T-helper 17 cell (primary cell): ENCODE measurements around the gene ZFAND2A. TPM values are rescaled to one million over a fixed set of nuclear protein-coding genes. Genes with fewer than 3 reads are reported as not detected.
"Not testable (repeated sequence)": the region's sequence is repeated elsewhere in the genome, so short reads cannot be mapped to it uniquely, and the experiment has no call there.

Source experiments
- ATAC-seq: fragments of 150-1000 bp; cut with Tn5 transposase; 2 replicates; pipeline ENCODE4 v1.10.0; 2021; ENCODE audit warnings: mild to moderate bottlenecking, moderate library complexity
- DNase-seq, 3 donors: peaks; one replicate each; pipeline versions ENCODE4 v3.0.0 to v3.0.0-alpha.2; 2020 to 2021
- H3K9me3 ChIP-seq: one replicate; pipeline ENCODE4 v1.7.0; 2013; ENCODE audit warnings: low read length, mild to moderate bottlenecking; ENCODE audit not compliant: control insufficient read depth, poor library complexity, severe bottlenecking
- H3K27ac Mint-ChIP-seq: one replicate; pipeline ENCODE4 v1.8.0; 2022; ENCODE audit warnings: mild to moderate bottlenecking, moderate library complexity, mixed read lengths
- H3K27me3 Mint-ChIP-seq: one replicate; pipeline ENCODE4 v1.8.0; 2022; ENCODE audit warnings: mixed read lengths
- H3K36me3 Mint-ChIP-seq: one replicate; pipeline ENCODE4 v1.8.0; 2022; ENCODE audit warnings: low read depth, mixed read lengths
- H3K4me1 Mint-ChIP-seq: one replicate; pipeline ENCODE4 v1.8.0; 2022; ENCODE audit warnings: mild to moderate bottlenecking, mixed read lengths
- H3K4me3 Mint-ChIP-seq: one replicate; pipeline ENCODE4 v1.8.0; 2022; ENCODE audit warnings: mild to moderate bottlenecking, moderate library complexity, mixed read lengths
- total RNA-seq, 4 donors: library from RNA in 2 of 4; stranded (reverse) in 2 of 4; gene quantifications; one replicate each; pipeline ENCODE4 v1.2.3 and lab custom pipeline; 2022 to 2026

ZFAND2A gene
- total RNA-seq, 2 donors from 2014 or later: 73.6 to 87.8 TPM

DNA sequence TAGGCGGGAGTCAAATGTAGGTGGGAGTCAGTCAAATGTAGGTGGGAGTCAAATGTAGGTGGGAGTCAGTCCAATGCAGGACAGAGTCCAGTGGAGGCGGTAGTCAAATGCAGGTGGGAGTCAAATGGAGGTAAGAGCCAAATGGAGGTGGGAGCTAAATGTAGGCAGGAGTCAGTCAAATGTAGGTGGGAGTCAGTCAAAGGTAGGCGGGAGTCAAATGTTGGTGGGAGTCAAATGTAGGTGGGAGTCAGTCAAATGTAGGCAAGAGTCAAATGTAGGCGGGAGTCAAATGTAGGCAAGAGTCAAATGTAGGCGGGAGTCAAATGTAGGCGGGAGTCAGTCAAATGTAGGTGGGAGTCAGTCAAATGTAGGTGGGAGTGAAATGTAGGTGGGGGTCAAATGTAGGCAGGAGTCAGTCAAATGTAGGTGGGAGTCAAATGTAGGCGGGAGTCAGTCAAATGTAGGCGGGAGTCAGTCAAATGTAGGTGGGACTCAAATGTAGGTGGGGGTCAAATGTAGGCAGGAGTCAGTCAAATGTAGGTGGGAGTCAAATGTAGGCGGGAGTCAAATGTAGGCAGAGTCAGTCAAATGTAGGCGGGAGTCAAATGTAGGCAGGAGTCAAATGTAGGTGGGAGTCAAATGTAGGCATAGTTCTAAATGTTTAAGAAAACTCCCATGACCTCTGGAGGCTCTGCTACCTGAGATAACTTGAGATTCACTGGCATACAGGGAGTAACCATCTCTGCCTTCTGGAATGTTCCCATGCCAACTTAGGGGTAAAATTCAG lies 30.2 kb upstream of the ZFAND2A start:
- peaks cover 2% of the 10 kb centered on the region for H3K36me3 Mint-ChIP-seq
- no peak overlapping the region for H3K4me3 Mint-ChIP-seq
- H3K27me3 Mint-ChIP-seq: peaks cover 53% of the 10 kb centered on the region
- H3K4me1 Mint-ChIP-seq: peaks cover 6% of the 10 kb centered on the region
- ATAC-seq (no peak), DNase-seq (no peak)
- no peaks in the 10 kb centered on the region for H3K9me3 ChIP-seq
- H3K27ac Mint-ChIP-seq: no peak overlapping the region

DNA sequence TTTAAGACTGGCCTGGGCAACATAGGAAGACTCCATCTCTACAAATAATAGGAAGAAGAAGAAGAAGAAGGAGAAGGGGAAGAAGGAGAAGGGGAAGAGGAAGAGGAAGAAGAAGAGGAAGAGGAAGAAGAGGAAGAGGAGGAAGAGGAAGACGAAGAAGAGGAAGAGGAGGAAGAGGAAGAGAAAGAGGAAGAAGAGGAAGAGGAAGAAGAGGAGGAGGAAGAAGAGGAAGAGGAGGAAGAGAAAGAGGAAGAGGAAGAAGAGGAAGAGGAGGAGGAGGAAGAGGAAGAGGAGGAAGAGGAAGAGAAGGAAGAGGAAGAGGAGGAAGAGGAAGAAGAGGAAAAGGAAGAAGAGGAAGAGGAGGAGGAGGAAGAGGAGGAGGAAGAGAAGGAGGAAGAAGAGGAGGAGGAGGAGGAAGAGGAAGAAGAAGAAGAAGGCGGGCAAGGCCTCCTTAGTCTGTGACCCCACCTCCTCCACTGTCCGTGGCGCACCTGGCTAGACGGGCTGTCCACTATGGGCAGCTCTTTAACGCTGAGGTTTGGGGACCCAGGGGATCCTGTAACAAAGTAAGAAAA lies 28.8 kb upstream of the ZFAND2A start:
- DNase-seq (no peak), ATAC-seq (no peak)
- no peaks in the 10 kb centered on the region for H3K9me3 ChIP-seq
- H3K4me1 Mint-ChIP-seq: peaks cover 6% of the 10 kb centered on the region
- H3K27ac Mint-ChIP-seq: no peak overlapping the region
- peaks cover 2% of the 10 kb centered on the region for H3K36me3 Mint-ChIP-seq
- no peak overlapping the region for H3K4me3 Mint-ChIP-seq
- peaks cover 49% of the 10 kb centered on the region for H3K27me3 Mint-ChIP-seq

DNA sequence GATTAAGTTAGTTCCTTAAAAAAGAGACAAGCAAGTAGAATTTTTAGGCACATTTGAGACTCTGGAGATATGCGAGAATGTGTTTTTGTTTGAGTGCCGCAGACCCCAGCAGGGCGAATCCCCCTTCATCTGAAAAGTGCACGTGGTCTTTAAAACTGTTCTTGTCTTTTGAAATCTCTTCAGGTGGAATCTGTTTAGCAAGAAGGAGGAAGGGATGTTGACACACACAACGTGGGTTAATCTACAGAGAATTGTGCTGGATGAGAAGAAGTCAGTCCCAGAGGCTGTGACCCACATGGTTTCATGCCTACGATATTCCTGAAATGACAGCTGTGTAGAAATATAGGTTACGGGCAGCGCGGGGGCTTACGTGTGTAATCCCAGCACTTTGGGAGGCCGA lies 27.1 kb upstream of the ZFAND2A start:
- peaks cover 42% of the 10 kb centered on the region for H3K27me3 Mint-ChIP-seq
- ATAC-seq: no peak

GRCh38 chr7:1181640-1182039 lies 21.6 kb upstream of the ZFAND2A start:
- Mint-ChIP-seq H3K27me3 (peaks cover 53% of the 10 kb centered on the region), H3K27ac (no peak overlapping the region), H3K36me3 (no peaks in the 10 kb centered on the region), H3K4me1 (peaks cover 4% of the 10 kb centered on the region), H3K4me3 (no peak overlapping the region)
- H3K9me3 ChIP-seq: no peaks in the 10 kb centered on the region
- DNase-seq (no peak), ATAC-seq (no peak)

More for the DNA sequence above, 27.1 kb upstream of the ZFAND2A start:
- no peak overlapping the region for H3K4me3 Mint-ChIP-seq
- H3K36me3 Mint-ChIP-seq: peaks cover under 1% of the 10 kb centered on the region
- no peak overlapping the region for H3K27ac Mint-ChIP-seq
- peaks cover 2% of the 10 kb centered on the region for H3K4me1 Mint-ChIP-seq
- no peak for DNase-seq
- no peaks in the 10 kb centered on the region for H3K9me3 ChIP-seq

- no peak for ATAC-seq
- H3K9me3 ChIP-seq: no peaks in the 10 kb centered on the region
- Mint-ChIP-seq H3K4me3 (no peak overlapping the region), H3K27me3 (peaks cover 47% of the 10 kb centered on the region), H3K27ac (no peak overlapping the region), H3K4me1 (peaks cover 10% of the 10 kb centered on the region), H3K36me3 (no peaks in the 10 kb centered on the region)
- DNase-seq: no peak
Observed at GRCh38 chr7:1181031-1181430, 21.0 kb upstream of the ZFAND2A start.

DNA sequence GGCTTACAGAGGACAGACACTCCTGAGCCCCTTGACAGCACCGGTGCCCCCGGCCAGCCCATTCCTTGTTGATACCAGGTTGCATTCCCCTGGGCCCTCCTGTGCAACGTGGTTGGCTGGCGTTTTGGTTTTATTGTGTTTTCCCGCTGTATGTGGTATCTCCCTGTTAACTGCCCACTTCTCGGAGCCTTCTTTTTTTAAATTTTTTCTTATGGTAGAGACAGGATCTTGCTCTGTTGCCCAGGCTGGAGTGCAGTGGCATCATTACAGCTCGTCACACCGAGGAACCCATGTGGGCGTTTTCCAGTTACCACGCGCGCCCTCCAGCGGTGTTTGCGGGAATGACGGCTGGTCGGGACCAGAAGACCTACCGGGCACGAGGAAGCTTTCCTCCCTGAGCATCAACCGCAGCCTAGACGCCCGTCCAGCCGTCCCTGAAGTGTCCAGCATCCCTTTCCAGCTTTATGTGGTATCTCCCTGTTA lies 16.9 kb upstream of the ZFAND2A start:
- peak overlapping the region; percentile 21 for H3K27ac Mint-ChIP-seq
- peak overlapping the region; percentile 78 for H3K4me3 Mint-ChIP-seq
- DNase-seq (peak; percentile 51 to 76 (median 53)), ATAC-seq (peak; percentile 75)
- H3K9me3 ChIP-seq: no peaks in the 10 kb centered on the region
- peaks cover 15% of the 10 kb centered on the region for H3K4me1 Mint-ChIP-seq
- H3K27me3 Mint-ChIP-seq: peaks cover 35% of the 10 kb centered on the region
- H3K36me3 Mint-ChIP-seq: no peaks in the 10 kb centered on the region

GRCh38 chr7:1175967-1176851 lies 16.2 kb upstream of the ZFAND2A start:
- Mint-ChIP-seq H3K4me3 (peak overlapping the region; percentile 63), H3K27me3 (peaks cover 27% of the 10 kb centered on the region), H3K4me1 (peaks cover 15% of the 10 kb centered on the region), H3K27ac (peak overlapping the region; percentile 21), H3K36me3 (no peaks in the 10 kb centered on the region)
- DNase-seq (peak; percentile 63 to 77 (median 65)), ATAC-seq (peak; percentile 70)
- no peaks in the 10 kb centered on the region for H3K9me3 ChIP-seq

DNA sequence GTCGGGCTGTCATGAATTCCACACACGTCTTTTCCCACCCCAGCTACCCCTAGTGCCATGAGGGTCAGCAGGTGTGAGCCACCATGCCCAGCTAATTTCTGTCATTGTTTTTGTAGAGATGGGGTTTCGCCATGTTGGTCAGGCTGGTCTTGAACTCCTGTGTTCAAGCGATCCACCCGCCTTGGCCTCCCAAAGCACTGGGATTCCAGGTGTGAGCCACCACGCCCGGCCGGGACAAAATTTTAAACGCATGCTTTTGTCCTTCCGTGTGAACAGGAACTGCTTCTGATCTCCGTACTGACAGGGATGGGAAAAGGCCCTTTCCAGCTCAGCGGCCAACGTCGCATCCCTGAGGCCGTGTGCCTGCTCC lies 15.6 kb upstream of the ZFAND2A start:
- Mint-ChIP-seq H3K36me3 (no peaks in the 10 kb centered on the region), H3K27ac (no peak overlapping the region), H3K27me3 (peaks cover 21% of the 10 kb centered on the region), H3K4me1 (peaks cover 15% of the 10 kb centered on the region), H3K4me3 (no peak overlapping the region)
- DNase-seq: no peak
- ATAC-seq: no peak
- H3K9me3 ChIP-seq: no peaks in the 10 kb centered on the region

DNA sequence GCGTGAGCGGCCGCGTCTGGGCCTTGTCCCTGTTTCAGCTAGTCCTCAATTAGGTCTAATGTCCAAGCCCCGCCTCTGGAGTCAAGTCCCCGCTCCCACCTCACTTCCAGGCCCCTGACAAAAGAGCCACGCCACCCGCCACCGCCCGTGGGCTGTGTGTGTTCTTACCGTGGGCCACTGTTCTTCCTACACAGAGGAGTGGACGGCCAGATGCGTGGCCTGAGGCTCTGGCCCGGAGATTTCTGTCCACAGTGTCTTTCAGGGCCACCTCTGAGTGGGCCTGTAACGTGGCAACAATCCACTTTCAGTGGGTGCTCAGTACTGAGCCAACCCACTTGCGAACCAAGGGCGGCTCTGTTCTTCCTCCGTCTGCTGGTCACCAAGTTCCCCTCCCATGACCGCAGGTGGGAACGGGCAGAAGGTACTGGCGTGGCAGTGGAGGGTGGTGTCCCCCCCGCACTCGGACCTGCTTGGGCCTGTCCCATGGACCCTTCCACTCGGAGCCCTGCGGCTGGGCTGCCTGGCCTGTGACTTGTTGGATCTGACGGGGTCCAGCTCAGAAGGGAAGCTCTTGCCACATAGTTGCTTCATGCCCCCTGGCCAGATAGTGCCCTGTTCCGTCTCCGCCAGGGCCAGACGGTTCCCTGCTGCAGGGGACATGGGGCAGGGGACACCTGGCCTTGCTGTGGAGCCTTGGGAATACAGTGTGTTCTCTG lies 15.0 kb upstream of the ZFAND2A start:
- Mint-ChIP-seq H3K27ac (no peak overlapping the region), H3K4me3 (no peak overlapping the region), H3K4me1 (peaks cover 16% of the 10 kb centered on the region), H3K36me3 (no peaks in the 10 kb centered on the region), H3K27me3 (peaks cover 16% of the 10 kb centered on the region)
- ATAC-seq (no peak), DNase-seq (no peak)
- H3K9me3 ChIP-seq: no peaks in the 10 kb centered on the region

DNA sequence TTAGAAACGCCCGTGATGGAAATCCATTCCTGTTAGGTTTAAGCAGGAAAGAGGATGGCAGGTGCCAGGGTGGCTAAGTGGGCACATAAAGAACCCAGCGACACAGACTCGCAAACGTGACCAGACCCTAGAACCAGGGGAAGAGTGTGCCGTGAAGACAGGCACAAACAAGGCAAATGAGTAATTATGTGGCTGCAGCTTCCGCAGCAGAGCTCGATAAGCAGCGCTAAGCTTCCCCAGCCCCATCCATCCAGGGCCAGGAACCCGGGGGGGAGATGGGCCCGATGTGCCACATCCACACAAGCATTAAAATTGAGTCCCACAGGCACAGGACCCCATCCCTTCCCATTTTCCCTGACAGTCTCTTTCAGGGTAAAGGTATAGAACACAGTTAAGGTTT lies 14.0 kb upstream of the ZFAND2A start:
- ATAC-seq: no peak
- Mint-ChIP-seq H3K4me3 (no peak overlapping the region), H3K4me1 (peaks cover 22% of the 10 kb centered on the region), H3K36me3 (no peaks in the 10 kb centered on the region), H3K27me3 (peaks cover 10% of the 10 kb centered on the region), H3K27ac (no peak overlapping the region)
- no peaks in the 10 kb centered on the region for H3K9me3 ChIP-seq
- no peak for DNase-seq

GRCh38 chr7:1172666-1173523 lies 12.9 kb upstream of the ZFAND2A start:
- no peaks in the 10 kb centered on the region for H3K9me3 ChIP-seq
- H3K36me3 Mint-ChIP-seq: no peaks in the 10 kb centered on the region
- no peak for ATAC-seq
- peaks cover 22% of the 10 kb centered on the region for H3K4me1 Mint-ChIP-seq
- H3K27ac Mint-ChIP-seq: no peak overlapping the region
- no peak for DNase-seq
- no peak overlapping the region for H3K4me3 Mint-ChIP-seq
- peaks cover 2% of the 10 kb centered on the region for H3K27me3 Mint-ChIP-seq

DNA sequence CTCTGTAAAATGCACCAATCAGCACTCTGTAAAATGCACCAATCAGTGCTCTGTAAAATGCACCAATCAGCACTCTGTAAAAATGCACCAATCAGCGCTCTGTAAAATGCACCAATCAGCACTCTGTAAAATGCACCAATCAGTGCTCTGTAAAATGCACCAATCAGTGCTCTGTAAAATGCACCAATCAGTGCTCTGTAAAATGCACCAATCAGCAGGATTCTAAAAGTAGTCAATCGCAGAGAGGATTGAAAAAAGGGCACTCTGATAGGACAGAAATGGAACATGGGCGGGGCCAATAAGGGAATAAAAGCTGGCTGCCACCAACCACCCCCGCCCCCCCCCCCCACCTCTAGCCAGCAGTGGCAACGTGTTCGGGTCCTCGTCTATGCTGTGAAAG lies 11.5 kb upstream of the ZFAND2A start:
- not testable (repeated sequence) for H3K4me3 Mint-ChIP-seq, DNase-seq, H3K27me3 Mint-ChIP-seq, H3K27ac Mint-ChIP-seq, ATAC-seq, H3K9me3 ChIP-seq, H3K36me3 Mint-ChIP-seq
- peaks cover 17% of the 10 kb centered on the region for H3K4me1 Mint-ChIP-seq
